Measurements from ENCODE around the gene ATP2B2. TPM values are rescaled to one million over a fixed set of nuclear protein-coding genes. Genes with fewer than 3 reads are reported as not detected.

The ATP2B2 gene
- total and polyA plus RNA-seq, 2 of the 8 experiments (the other 6 are each of a cell fraction or from before 2014, with no cell fraction given) = 0.14 to 1.2 TPM

GRCh38 chr3:10474275-10474646 lies 31.1 kb downstream of the ATP2B2 start:
- no peak overlapping the region for H4K91ac ChIP-seq (replicated peaks; ENCODE audit: insufficient read length, low read length)
- H3K79me1 ChIP-seq (ENCODE audit: low read depth, low read length) = no peaks in the 10 kb centered on the region
- WGBS, 2 experiments (ENCODE audit: extremely low coverage in 1 of 2, insufficient coverage in 1 of 2, insufficient read length in 1 of 2, insufficient replicate concordance in 2 of 2, low coverage in 1 of 2, low lambda C conversion rate in 2 of 2, missing lambda C conversion rate in 1 of 2) = 93% methylated on average over 5 of the region's 5 CpGs; no CpG with 5 or more reads in 1 of the 2 experiments
- H4K8ac ChIP-seq (ENCODE audit: extremely low read depth, insufficient read depth, low read length) = no peak overlapping the region
- no peak overlapping the region for H2BK12ac ChIP-seq (ENCODE audit: low read depth, low read length)
- no peak overlapping the region for H3K14ac ChIP-seq (ENCODE audit: insufficient read length)
- no peak overlapping the region for H4K5ac ChIP-seq (ENCODE audit: insufficient read length, low read depth, low read length)
- H2BK20ac ChIP-seq (ENCODE audit: low read length) = no peak overlapping the region
- no peaks in the 10 kb centered on the region for H3K9me3 ChIP-seq (ENCODE audit: insufficient read depth in 2 of 2, low read depth in 1 of 2, low read length in 1 of 2)
- no peaks in the 10 kb centered on the region for H3K27me3 ChIP-seq (replicated peaks in 1 of 4; ENCODE audit: control insufficient read depth in 3 of 4, extremely low read depth in 1 of 4, insufficient read depth in 3 of 4, low read length in 3 of 4)
- no peak overlapping the region for H2BK5ac ChIP-seq (ENCODE audit: low read depth, low read length)
- DNase-seq (ENCODE audit: low read depth in 1 of 2, low spot score in 2 of 2) = no peak
- H3K23ac ChIP-seq (ENCODE audit: insufficient read length) = no peak overlapping the region
- H3K36me3 ChIP-seq (ENCODE audit: control insufficient read depth in 2 of 4, insufficient read depth in 4 of 4, low read length in 3 of 4) = no peaks in the 10 kb centered on the region
- ChIA-PET CTCF (ENCODE audit: partially characterized antibody) (interaction anchor here (0.6 to 2.1 kb wide), 22 partner anchors 8 to 265 kb away, joined by 3 to 10 read pairs (median 3); no protein-coding TSS in a partner anchor), POLR2A (ENCODE audit: partially characterized antibody) (no interaction called here)
- H3K79me2 ChIP-seq (ENCODE audit: control insufficient read depth in 1 of 2, insufficient read depth in 2 of 2, low read length in 2 of 2) = no peaks in the 10 kb centered on the region
- no peak overlapping the region for H3K18ac ChIP-seq (ENCODE audit: extremely low read depth, low read length)
- H2BK120ac ChIP-seq (replicated peaks; ENCODE audit: low read depth, low read length) = no peak overlapping the region
- H3K56ac ChIP-seq (replicated peaks; ENCODE audit: insufficient read length, low read depth, low read length) = no peak overlapping the region
- no peak overlapping the region for H2AK5ac ChIP-seq (ENCODE audit: low read depth, low read length)
- H3K4ac ChIP-seq (replicated peaks; ENCODE audit: insufficient read length, low read depth, low read length) = no peak overlapping the region
- H4K20me1 ChIP-seq (replicated peaks in 1 of 2; ENCODE audit: control insufficient read depth in 1 of 2, insufficient read depth in 2 of 2, low read length in 2 of 2) = no peaks in the 10 kb centered on the region
- no peak overlapping the region for H3K27ac ChIP-seq (ENCODE audit: low read depth, low read length)
- peaks cover 4% of the 10 kb centered on the region; the same call in 1 of the 2 replicates for H3K23me2 ChIP-seq (ENCODE audit: low read depth, low read length)
- no peak overlapping the region for H2AFZ ChIP-seq (ENCODE audit: low read length)
- no peak for FAIRE-seq
- no peak overlapping the region for H3K9ac ChIP-seq (replicated peaks in 1 of 4; ENCODE audit: extremely low read depth in 1 of 4, low read depth in 3 of 4, low read length in 3 of 4)
- no peak overlapping the region for H2BK15ac ChIP-seq (ENCODE audit: low read length)
- H3K4me2 ChIP-seq (ENCODE audit: insufficient read depth in 1 of 2, low read depth in 2 of 2, low read length in 2 of 2) = no peak overlapping the region
- H3K4me1 ChIP-seq (replicated peaks in 1 of 4; ENCODE audit: control insufficient read depth in 3 of 4, insufficient read depth in 4 of 4, low read length in 3 of 4) = peaks cover 3 to 15% (median 8%) of the 10 kb centered on the region in 4 experiments
- H3K4me3 ChIP-seq (ENCODE audit: extremely low read depth in 1 of 4, insufficient read depth in 2 of 4, low read depth in 3 of 4, low read length in 4 of 4) = no peak overlapping the region
- TF ChIP-seq POLR2AphosphoS5 (IDR thresholded peaks at IDR 0.05; ENCODE audit: low read depth, low read length) (no peak), KDM1A (IDR thresholded peaks at IDR 0.05; ENCODE audit: borderline replicate concordance, low read length) (no peak), PHF8 (conservative IDR thresholded peaks at IDR 0.05; ENCODE audit: low read depth, low read length) (no peak), FOSL1 (IDR thresholded peaks at IDR 0.05; ENCODE audit: insufficient read depth, low read depth, low read length) (no peak), TEAD4 (IDR thresholded peaks at IDR 0.05; ENCODE audit: low read depth, low read length) (no peak), KDM5A (IDR thresholded peaks at IDR 0.05; ENCODE audit: low read length) (no peak), SP4 (IDR thresholded peaks at IDR 0.05; ENCODE audit: low read length) (no peak), RXRA (IDR thresholded peaks at IDR 0.05; ENCODE audit: insufficient read depth, low read depth, low read length) (no peak), SUZ12 (IDR thresholded peaks at IDR 0.05; ENCODE audit: low read length) (no peak), CBX8 (IDR thresholded peaks at IDR 0.05; ENCODE audit: borderline replicate concordance, low read depth, low read length) (no peak), EGR1 (IDR thresholded peaks at IDR 0.05; ENCODE audit: borderline replicate concordance, low read depth, low read length) (no peak)
- TF ChIP-seq, protein P1, sequence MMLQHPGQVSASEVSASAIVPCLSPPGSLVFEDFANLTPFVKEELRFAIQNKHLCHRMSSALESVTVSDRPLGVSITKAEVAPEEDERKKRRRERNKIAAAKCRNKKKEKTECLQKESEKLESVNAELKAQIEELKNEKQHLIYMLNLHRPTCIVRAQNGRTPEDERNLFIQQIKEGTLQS (IDR thresholded peaks at IDR 0.05; ENCODE audit: insufficient read depth, low read depth, low read length) = no peak

Measured in H1 (cell line).